Stimulated activated CD8-positive, alpha-beta memory T cell treated with anti-CD3 and anti-CD28 coated beads, Interleukin-7, amount 100 ng/mL, for 1 hour (primary cell): ENCODE data around the gene MANF.

ENCODE experiments used
- DNase-seq, 2 donors: peaks; one replicate each; pipeline ENCODE4 v3.0.0-alpha.2; 2020; ENCODE audit warnings: low read depth in 2 of 2

The MANF gene

GRCh38 chr3:51436998-51437639, 52.0 kb downstream of the MANF start:
- no peak for DNase-seq
